GM18873 (cell line): ENCODE results near the gene PCNX1.
"Not testable (repeated sequence)": the region's sequence is repeated elsewhere in the genome, so short reads cannot be mapped to it uniquely, and the experiment has no call there.

Source experiments
- ATAC-seq: cut with Tn5 transposase; IDR thresholded peaks from one replicate; pipeline ENCODE4 v1.9.1; 2021; ENCODE audit warnings: mild to moderate bottlenecking, moderate library complexity, moderate number of reproducible peaks; ENCODE audit not compliant: unreplicated experiment, low FRiP score

PCNX1 gene

GRCh38 chr14:71004481-71004880 is 97.2 kb downstream of the PCNX1 start:
- no peak for ATAC-seq

GRCh38 chr14:71005076-71005475 is 97.8 kb downstream of the PCNX1 start:
- ATAC-seq: no peak

GRCh38 chr14:71006200-71006563 is 98.9 kb downstream of the PCNX1 start:
- no peak for ATAC-seq

- no peak for ATAC-seq
Measured at GRCh38 chr14:71011479-71011878, 104.2 kb downstream of the PCNX1 start.

DNA sequence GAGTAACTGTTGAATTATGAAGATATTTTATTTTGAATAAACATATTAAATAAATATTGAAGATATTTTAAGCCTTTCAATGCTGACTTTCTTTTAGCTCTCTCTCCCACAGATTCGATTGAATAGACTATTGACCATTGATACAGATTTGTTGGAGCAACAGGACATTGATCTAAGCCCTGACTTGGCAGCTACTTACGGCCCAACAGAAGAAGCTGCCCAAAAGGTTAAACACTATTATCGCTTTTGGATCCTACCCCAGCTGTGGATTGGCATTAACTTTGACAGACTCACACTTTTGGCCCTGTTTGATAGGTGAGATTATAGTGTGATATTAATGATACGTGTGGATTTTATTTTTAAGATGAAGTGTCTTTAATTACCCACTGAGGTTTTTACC is 105.6 kb downstream of the PCNX1 start:
- ATAC-seq: no peak

GRCh38 chr14:71013551-71014192 is 106.4 kb downstream of the PCNX1 start:
- ATAC-seq: no peak

- not testable (repeated sequence) for ATAC-seq
Measured at GRCh38 chr14:71019917-71020316, 112.7 kb downstream of the PCNX1 start.

DNA sequence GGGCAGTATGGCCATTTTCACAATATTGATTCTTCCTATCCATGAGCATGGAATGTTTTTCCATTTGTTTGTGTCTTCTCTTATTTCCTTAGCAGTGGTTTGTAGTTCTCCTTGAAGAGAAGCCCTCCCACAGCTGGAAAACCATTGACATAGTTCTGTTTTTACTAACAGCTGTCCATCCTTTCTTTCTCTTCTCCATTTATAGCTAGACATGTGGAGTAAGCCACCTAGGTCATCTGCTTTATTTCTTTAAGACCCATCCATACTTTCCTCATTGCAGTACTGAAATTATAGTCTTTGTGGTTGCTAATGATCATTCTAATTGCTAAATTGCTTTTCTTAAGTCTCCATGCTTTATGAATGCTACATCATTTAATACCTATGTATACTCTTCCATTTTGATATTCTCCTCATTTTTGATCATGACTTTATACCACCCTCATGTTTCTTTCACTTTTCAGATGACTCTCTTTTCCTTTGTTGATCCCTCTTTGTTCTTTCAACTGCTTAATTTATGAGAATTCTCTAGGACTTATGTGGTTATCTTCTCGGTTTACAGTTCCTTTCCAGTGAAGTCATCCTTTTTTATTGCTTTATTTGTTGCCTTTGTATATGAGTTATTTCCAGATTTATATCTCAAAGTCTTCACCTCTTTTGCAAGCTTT is 114.2 kb downstream of the PCNX1 start:
- ATAC-seq: no peak

DNA sequence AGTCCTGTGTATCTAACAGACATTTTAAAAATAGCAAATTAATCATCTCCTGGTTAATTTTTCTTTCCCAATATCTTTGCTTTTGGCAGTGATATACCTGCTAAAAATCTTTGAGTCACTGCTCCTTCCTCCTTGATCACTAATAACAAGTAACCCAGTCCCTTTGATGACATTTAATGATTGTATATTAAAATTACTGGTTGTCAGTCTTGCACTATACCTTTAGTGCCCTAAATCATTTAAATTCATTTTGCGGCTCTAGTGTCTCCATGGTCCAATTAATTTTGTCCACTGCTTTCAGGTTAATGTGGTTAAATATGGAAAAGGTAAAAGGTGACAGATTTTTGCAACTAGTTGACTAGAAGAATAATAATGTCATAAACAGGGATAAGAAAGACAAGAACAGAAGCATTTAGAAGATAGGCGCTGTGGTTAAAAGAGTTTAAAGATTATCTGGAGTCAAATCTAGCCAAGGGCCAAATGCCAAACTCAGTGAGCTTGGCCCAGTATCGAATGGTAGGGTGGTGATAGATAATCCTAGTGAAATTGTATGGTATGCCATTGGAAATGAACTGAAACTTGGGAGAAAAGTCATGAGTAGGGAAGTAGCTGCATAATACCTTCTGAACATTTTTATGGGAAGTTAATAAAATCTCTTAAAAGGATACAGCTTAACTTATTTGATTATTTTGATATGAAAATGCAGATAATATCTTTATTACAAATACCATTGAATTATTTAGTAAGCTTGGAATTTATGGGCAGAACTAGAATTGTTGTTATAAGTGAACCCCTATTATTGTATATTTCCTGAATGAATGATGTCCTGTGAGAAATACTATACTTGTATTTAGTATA is 115.0 kb downstream of the PCNX1 start:
- ATAC-seq: no peak

GRCh38 chr14:71022939-71023338 is 115.7 kb downstream of the PCNX1 start:
- no peak for ATAC-seq

DNA sequence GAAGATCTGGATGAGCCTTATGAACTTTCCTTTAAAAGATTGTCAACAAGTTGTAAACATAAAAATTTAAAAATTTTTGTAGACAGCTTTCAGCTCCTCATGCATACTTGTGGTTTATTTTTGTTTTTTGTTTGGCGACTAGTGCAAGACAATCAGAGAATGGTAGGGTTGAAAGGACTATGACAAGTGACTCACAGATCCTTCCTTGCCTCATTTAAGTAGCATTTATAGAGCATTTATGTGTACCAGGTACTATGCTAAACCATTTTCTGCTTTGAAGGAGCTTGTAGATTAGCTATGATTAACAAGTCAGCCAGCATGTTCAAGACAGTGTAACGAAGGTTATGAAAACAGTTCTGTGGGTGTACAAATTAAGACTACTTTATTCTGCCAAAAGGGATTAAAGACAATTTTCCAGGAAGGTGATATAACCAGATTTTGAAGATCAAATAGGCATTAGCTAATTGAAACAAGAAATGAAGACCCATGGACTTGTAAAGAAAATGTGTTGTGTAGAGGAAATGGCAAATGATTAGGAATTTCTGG is 122.0 kb downstream of the PCNX1 start:
- no peak for ATAC-seq

- no peak for ATAC-seq
Measured at GRCh38 chr14:71031000-71031399, 123.7 kb downstream of the PCNX1 start.

DNA sequence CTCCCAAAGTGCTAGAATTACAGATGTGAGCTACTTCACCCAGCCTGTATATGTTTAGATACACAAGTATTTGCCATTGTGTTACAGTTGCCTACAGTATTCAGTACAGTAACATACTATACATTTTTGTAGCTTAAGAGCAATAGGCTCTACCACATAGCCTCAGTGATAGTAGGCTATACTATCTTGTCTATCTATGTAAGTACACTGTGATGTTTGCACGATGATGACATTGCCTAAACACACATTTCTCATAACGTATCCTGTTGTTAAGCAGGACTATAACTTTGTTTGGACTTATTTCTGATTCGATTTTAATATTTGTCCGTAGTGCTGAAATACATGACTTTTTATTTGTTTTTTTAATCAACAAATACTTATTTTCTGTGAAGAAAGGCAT is 129.2 kb downstream of the PCNX1 start:
- no peak for ATAC-seq

DNA sequence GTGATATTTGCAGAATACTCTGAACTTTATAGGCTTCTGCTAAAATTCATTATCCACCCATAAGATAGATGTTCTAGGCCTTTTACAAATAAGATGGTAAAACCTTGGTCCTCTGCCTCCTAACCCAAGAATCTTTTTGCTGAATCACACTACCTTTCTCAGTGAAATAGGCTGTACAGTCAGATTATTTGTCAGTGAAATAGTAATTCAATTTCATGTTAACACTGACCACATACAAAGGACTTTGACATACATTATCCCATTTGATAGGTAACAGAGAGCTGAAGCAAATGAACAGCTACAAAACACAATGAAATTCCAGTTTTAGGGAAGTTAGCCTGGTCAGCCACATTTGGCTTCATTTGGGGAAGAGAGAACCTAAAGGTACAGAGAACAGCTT is 141.1 kb downstream of the PCNX1 start:
- no peak for ATAC-seq

- ATAC-seq: no peak
Measured at GRCh38 chr14:71049435-71050133, 142.3 kb downstream of the PCNX1 start.

DNA sequence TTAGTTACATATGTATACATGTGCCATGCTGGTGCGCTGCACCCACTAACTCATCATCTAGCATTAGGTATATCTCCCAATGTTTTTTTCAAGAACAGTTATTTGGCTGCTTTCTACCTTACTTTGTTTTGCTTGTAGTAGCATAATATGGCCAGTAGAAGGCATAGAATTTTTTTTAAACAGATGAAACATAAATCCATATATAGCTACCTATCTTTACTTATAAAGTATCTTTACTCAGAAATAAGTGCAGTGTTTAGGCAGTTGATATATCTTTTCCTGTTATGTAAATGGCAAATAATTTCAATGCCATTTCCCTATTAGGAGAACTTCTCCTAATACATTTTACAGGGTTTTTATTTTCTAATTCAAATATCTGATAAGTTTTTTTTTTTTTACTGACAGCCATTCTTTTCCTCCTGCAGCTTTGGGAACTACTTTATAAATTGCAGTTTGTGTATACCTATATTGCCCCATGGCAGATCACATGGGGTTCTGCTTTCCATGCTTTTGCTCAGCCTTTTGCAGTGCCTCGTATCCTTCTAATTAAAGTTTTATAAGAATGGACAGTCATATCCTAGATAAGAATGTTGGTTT is 143.1 kb downstream of the PCNX1 start:
- ATAC-seq: no peak

- ATAC-seq: no peak
Measured at GRCh38 chr14:71054706-71055105, 147.4 kb downstream of the PCNX1 start.

GRCh38 chr14:71056168-71056567 is 148.9 kb downstream of the PCNX1 start:
- ATAC-seq: no peak

DNA sequence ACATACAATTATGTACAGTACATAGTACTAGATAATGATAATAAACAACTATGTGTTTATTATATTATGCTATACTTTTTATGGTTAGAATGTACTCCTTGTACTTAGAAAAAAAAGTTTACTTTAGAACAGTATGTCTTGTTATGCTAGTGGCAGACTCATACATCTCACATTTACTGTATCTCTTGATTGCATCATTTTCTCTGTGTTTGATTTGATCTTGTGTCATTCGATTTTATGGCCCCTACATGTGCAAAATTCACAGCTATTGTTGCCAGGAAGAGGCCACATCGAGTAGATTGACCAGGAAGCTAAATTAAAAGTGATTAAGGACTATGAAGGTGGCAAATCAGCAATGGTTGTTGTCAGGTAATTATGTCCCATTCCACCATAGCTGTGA is 153.0 kb downstream of the PCNX1 start:
- ATAC-seq: no peak

GRCh38 chr14:71060825-71061455 is 153.7 kb downstream of the PCNX1 start:
- no peak for ATAC-seq
